Measurements from ENCODE around the gene NELFA. TPM values are rescaled to one million over a fixed set of nuclear protein-coding genes. Genes with fewer than 3 reads are reported as not detected.

Gene NELFA
- total RNA-seq, 2 experiments from 2014 or later, result 44.8 to 46.2 TPM

DNA sequence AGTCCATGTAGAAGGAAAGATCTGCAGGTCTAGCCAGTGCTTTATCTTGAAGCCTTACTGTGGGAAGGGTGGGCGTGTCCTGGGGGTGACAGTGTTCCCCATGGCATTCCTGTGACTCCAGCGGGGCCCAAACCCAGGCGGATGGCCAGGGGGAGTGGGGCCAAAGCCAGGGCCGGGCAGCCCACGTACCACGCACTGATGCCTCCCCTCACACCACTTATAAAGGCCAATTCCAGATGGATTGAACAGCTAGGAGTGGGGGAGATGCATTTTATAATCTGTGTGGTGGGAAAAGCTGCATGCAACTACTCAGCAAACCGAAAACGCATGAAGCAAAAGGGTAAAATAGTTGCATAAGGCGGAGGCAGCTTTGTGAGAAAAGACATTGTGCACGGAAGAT is 36.4 kb downstream of the NELFA start:
- Mint-ChIP-seq H3K36me3 (peaks cover 23% of the 10 kb centered on the region), H3K27ac (no peak overlapping the region), H3K27me3 (no peaks in the 10 kb centered on the region), H3K4me1 (no peaks in the 10 kb centered on the region), H3K4me3 (no peak overlapping the region), H3K9me3 (no peaks in the 10 kb centered on the region)
- no peak for DNase-seq

DNA sequence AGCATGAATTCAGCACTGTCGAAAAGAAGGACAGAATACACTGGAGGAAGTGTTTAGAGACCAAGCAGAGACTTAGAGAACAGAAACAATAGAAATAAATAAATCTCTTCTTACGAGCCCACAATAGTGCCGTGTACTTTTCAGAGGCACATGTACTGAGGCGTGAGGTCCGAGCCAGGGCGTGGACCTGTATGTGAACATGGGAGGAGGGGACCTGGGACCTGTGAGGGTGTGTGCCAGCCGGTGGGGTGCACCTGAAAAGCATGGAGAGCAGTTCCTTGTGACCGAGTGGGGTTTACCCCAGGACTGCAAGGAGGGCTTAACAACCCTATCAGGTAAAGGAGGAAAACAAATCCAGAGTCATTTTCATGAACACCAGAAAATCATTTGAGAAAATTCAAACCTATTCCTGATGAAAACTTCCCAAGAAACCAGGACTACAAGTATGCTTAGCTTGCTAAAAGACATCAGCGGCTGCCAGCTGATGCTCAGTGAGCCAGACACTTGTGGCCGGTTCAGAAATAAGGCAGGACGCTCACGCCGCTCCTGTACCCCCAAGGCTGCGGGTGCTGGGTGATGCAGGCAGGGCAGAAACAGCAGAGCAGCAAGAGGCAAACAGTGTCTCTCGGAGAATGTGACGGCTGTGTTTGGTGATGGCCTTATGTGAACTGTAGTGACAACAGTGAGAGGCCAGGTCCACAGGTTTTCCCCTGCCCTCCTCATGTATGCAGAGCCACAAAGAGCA is 37.1 kb downstream of the NELFA start:
- Mint-ChIP-seq H3K27me3 (no peaks in the 10 kb centered on the region), H3K4me3 (no peak overlapping the region)

DNA sequence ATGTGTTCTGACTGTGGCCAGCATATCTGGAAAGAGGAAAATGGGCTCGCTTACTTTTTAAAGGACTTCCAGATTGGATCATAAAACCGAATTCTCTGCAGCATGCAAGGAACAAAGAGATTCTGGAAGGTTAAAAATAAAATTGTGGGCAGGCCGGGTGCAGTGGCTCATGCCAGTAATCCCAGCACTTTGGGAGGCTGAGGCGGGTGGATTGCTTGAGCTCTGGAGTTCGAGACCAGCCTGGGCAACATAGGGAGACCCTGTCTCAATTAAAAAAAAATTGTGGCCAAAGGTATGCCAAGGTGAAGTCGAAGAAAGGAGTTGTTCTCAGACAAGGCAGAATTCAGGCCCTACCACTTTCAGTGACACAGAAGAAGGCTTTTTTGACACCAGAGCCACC is 37.8 kb downstream of the NELFA start:
- peaks cover 2% of the 10 kb centered on the region for H3K4me1 Mint-ChIP-seq
- H3K27ac Mint-ChIP-seq, result no peak overlapping the region
- peaks cover 26% of the 10 kb centered on the region for H3K36me3 Mint-ChIP-seq
- no peaks in the 10 kb centered on the region for H3K27me3 Mint-ChIP-seq
- no peak overlapping the region for H3K4me3 Mint-ChIP-seq
- no peak for DNase-seq
- no peaks in the 10 kb centered on the region for H3K9me3 Mint-ChIP-seq

More for the DNA sequence above, 37.1 kb downstream of the NELFA start:
- DNase-seq, result no peak
- Mint-ChIP-seq H3K36me3 (peaks cover 25% of the 10 kb centered on the region), H3K4me1 (no peaks in the 10 kb centered on the region), H3K27ac (peak overlapping the region; percentile 8), H3K9me3 (no peaks in the 10 kb centered on the region)

DNA sequence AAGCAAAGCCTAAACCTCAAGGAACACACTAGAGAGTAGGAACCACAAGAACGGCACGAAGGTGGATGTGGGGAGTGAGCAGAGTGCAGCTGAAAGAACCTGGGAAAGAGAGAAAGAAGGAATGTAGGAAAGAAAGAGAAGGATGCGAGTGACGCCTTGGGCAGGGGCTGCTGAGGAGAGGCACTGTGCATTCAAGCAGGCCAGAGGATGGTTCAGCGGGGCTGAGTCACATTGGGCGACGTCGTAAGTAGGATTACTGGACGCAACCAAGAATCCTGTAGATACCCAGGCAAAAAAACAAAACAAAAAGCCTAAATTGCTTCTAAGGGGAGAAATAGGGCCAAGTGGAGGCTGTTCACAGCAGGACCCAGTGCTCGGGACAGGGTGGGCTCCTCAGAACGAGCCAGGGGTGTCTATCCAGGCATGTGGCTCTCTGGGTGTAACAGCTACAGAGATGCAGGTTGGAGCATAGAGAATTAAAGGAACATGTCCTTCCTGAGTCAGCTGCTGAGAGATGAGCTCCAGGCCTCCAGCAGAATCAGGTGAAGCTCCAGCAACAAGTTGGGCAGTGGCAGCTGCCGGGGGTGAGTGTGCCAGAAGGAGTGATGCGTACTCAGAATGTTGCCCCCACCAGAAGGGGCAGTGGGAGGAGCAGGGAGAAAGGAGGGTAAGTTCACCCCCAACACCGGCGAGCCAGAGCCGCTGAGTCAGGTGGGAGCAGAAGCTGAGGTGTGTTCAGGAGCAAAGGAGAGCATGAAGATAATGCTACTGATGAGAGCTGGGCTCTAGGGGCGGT is 38.6 kb downstream of the NELFA start:
- no peaks in the 10 kb centered on the region for H3K27me3 Mint-ChIP-seq
- H3K36me3 Mint-ChIP-seq, result peaks cover 34% of the 10 kb centered on the region
- H3K4me1 Mint-ChIP-seq, result peaks cover 2% of the 10 kb centered on the region
- no peak for DNase-seq
- H3K27ac Mint-ChIP-seq, result no peak overlapping the region
- H3K9me3 Mint-ChIP-seq, result peaks cover 1% of the 10 kb centered on the region
- no peak overlapping the region for H3K4me3 Mint-ChIP-seq

DNA sequence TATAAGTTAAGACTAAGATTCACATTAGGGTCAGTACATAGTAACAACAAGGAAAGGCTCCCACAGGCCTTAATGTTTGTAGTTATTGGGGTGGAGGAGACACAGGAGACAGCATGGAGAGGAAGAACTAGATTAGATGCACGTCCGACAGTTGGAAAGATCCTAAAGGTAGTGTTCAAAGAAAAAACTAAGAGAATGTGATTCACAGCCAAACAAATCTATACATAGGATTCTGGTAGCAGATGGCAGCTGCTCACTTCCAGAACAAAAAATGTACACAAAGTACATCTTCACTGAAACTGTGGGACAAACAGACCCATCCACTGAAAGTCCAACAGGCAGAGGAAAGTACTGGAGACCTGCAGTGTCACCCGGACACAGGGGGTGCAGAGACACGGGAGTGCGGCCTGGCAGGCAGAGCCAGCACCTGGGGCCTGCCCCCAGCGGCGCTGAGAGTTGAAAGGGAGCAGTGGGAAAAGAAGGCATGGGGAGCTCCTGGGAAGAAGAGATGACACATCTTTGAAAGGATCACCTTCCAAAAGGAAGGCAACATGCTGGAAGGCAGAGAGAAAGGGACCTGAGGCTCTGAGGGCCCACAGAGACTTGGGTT is 40.0 kb downstream of the NELFA start:
- no peak overlapping the region for H3K4me3 Mint-ChIP-seq
- no peak for DNase-seq
- no peak overlapping the region for H3K27ac Mint-ChIP-seq
- H3K36me3 Mint-ChIP-seq, result peaks cover 42% of the 10 kb centered on the region
- H3K27me3 Mint-ChIP-seq, result no peaks in the 10 kb centered on the region
- peaks cover 5% of the 10 kb centered on the region for H3K4me1 Mint-ChIP-seq
- H3K9me3 Mint-ChIP-seq, result peaks cover 3% of the 10 kb centered on the region

GRCh38 chr4:1967512-1968149 is 41.1 kb downstream of the NELFA start:
- H3K9me3 Mint-ChIP-seq, result peaks cover 3% of the 10 kb centered on the region
- no peaks in the 10 kb centered on the region for H3K27me3 Mint-ChIP-seq
- peaks cover 53% of the 10 kb centered on the region for H3K36me3 Mint-ChIP-seq
- DNase-seq, result no peak
- peaks cover 5% of the 10 kb centered on the region for H3K4me1 Mint-ChIP-seq
- peak overlapping the region; percentile 7 for H3K27ac Mint-ChIP-seq
- H3K4me3 Mint-ChIP-seq, result no peak overlapping the region

- DNase-seq, result no peak
- Mint-ChIP-seq H3K4me1 (peaks cover 5% of the 10 kb centered on the region), H3K27ac (peak overlapping the region; percentile 5)
Measured at GRCh38 chr4:1964971-1965370, 43.8 kb downstream of the NELFA start.

DNA sequence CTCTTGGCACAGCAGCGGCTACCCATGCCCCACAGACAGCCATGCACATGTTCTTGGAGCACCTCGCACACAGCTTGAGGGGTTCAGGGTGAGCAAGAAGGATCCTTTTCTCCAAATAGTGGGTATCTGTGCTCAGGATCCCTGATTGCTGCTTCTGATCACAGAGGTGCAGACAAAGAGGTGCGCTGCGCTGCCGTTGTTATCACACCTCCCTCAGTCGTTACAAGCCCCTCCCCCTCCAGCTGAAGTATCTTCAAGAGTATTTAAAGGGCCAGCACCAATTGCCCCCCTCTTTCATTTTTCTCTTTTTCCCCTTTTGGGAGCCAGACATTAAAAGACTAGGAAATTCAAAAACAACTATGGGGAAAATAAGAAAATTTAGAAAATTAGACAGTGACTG is 44.3 kb downstream of the NELFA start:
- no peak overlapping the region for H3K27ac Mint-ChIP-seq
- no peaks in the 10 kb centered on the region for H3K27me3 Mint-ChIP-seq
- H3K9me3 Mint-ChIP-seq, result peaks cover 3% of the 10 kb centered on the region
- DNase-seq, result no peak
- peaks cover 67% of the 10 kb centered on the region for H3K36me3 Mint-ChIP-seq
- peaks cover 5% of the 10 kb centered on the region for H3K4me1 Mint-ChIP-seq
- H3K4me3 Mint-ChIP-seq, result no peak overlapping the region

More at GRCh38 chr4:1964971-1965370, 43.8 kb downstream of the NELFA start:
- no peaks in the 10 kb centered on the region for H3K27me3 Mint-ChIP-seq
- H3K9me3 Mint-ChIP-seq, result peaks cover 3% of the 10 kb centered on the region
- peak overlapping the region; percentile 35 for H3K4me3 Mint-ChIP-seq
- peaks cover 68% of the 10 kb centered on the region for H3K36me3 Mint-ChIP-seq

GRCh38 chr4:1962980-1963379 is 45.8 kb downstream of the NELFA start:
- Mint-ChIP-seq H3K9me3 (peaks cover 3% of the 10 kb centered on the region), H3K4me3 (no peak overlapping the region), H3K27me3 (no peaks in the 10 kb centered on the region), H3K36me3 (peaks cover 78% of the 10 kb centered on the region), H3K27ac (peak overlapping the region; percentile 3), H3K4me1 (peaks cover 5% of the 10 kb centered on the region)
- no peak for DNase-seq

DNA sequence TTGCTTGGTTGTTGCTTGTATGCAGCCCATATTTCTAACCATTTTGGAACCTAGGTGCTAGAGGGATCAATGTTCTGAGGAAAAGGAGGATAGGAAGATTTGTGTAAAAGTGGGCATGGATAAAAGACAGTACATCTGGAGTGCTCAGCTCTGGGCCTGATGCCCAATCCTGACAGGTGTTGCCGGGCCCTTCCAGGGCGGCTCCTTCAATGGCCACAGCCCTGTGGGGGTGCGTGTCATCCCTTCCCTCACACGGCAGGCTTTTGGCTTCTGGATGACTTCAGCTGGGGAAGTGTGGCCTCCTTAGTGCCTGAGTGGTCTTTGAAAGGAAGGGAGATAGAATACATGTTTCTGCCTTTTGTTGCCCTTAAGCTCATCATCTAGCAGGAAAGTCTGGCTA is 47.2 kb downstream of the NELFA start:
- no peaks in the 10 kb centered on the region for H3K27me3 Mint-ChIP-seq
- H3K36me3 Mint-ChIP-seq, result peaks cover 80% of the 10 kb centered on the region
- H3K27ac Mint-ChIP-seq, result no peak overlapping the region
- H3K4me1 Mint-ChIP-seq, result peaks cover 5% of the 10 kb centered on the region
- no peak for DNase-seq
- no peak overlapping the region for H3K4me3 Mint-ChIP-seq
- peaks cover 3% of the 10 kb centered on the region for H3K9me3 Mint-ChIP-seq

DNA sequence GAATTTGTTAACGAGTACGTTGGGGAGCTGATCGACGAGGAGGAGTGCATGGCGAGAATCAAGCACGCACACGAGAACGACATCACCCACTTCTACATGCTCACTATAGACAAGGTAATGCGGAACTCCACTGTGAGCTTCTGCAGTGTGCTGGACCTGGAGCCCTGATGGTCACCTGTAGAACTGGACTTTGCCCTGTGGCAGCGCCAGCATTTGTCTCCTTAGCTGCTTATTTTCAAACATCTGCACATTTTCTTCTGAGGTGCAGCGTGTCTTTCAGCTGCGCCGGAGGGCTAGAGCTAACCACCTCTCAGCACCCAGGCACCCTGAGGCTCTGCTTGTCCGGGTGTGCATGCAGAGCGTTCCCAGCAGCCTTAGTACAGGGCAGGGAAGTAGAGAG is 47.7 kb downstream of the NELFA start:
- Mint-ChIP-seq H3K27me3 (no peaks in the 10 kb centered on the region), H3K9me3 (peaks cover 3% of the 10 kb centered on the region), H3K4me1 (peaks cover 3% of the 10 kb centered on the region), H3K4me3 (no peak overlapping the region), H3K27ac (no peak overlapping the region), H3K36me3 (peaks cover 80% of the 10 kb centered on the region)
- DNase-seq, result no peak

DNA sequence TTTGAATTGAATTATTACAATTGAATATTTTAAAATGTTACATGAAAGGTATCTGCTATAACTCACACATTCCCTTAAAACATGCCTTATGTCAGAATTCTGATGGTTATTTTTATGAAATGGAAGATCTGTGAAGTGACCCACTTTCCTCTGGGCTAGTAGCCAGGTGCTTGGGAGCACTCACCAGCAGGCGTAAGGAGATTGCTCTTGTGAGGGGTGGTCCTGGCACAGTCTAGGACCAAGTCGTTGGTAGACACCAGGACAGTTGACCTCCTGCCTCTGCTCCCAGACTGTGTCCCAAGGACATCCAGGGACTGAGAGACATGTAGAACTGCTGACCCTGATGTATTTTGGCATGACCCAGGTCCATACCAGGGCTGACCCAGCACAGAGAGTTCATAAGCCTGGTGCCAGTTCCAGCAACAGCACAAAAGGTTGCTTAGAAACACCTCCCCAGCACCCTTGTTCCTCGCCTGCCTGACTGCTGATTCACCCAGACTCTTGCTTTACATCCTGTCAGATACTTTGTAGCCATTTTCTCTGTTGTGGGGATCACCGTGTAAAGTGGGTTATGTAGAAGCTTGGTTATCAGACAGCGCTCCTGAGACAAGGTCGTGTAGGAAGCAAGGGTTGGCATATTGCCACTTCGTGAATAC is 48.5 kb downstream of the NELFA start:
- DNase-seq, result no peak
- Mint-ChIP-seq H3K27me3 (no peaks in the 10 kb centered on the region), H3K36me3 (peaks cover 72% of the 10 kb centered on the region)

DNA sequence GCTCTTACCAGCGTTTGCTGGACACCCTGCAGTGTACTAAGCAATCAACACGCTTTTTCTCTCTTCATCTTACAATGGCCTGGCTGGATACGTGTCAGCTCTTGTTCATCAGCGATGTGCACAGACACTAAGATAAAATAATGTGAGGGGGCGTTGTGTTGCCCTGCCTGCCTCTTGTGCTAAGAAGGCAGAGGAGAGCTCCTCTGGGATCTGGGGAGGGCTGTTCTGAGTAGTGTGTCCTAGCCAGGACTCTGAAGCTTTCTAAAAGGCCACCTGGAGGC is 49.7 kb downstream of the NELFA start:
- no peak for DNase-seq
- H3K4me3 Mint-ChIP-seq, result no peak overlapping the region
- peak overlapping the region; percentile 51 for H3K27ac Mint-ChIP-seq
- H3K4me1 Mint-ChIP-seq, result peaks cover 2% of the 10 kb centered on the region
- peaks cover 66% of the 10 kb centered on the region for H3K36me3 Mint-ChIP-seq
- H3K9me3 Mint-ChIP-seq, result no peaks in the 10 kb centered on the region
- H3K27me3 Mint-ChIP-seq, result no peaks in the 10 kb centered on the region

More for the DNA sequence above, 48.5 kb downstream of the NELFA start:
- Mint-ChIP-seq H3K4me3 (no peak overlapping the region), H3K27ac (no peak overlapping the region), H3K9me3 (peaks cover 3% of the 10 kb centered on the region), H3K4me1 (peaks cover 3% of the 10 kb centered on the region)

DNA sequence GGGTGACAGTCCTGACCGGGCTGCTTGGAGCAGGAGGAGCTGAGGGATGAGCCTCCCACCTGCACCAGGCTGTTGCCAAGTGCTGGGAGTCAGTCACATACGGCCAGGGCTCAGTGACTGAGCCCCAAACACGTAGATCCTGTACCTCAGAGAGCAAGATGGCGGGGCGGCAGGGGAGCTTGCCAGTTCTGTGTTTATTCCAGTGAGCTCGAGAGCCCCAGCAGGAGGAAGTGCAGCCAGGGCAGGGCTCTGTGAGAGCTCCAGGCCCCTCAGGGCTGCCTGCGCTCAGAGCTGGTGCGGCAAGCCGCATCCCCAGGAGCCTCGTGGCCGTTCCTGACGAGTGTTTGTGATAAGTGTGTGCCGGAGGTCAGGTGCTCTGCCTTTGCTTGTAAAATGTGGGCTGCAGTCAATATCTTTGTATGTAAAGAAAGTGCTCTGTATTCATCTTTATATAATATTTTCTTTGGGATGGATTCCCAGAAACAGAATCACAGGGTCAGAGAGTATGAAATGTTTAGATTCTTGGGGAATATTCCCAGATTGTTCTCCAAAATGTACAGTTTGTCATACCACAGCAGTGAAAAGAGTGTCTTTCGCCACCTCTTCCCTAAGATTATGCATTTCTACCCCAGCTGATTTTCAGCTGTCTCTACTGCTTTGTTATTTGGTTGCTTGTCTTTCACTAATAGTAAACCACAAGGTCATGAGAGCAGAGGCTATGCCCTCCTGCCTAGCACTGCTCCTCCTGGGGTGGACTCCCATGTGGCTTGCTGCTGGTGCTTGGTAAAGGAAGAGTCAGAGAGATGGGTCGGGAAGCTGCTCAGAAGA is 50.3 kb downstream of the NELFA start:
- Mint-ChIP-seq H3K9me3 (no peaks in the 10 kb centered on the region), H3K27me3 (no peaks in the 10 kb centered on the region), H3K27ac (peak overlapping the region; percentile 51), H3K4me1 (no peaks in the 10 kb centered on the region), H3K36me3 (peaks cover 60% of the 10 kb centered on the region), H3K4me3 (no peak overlapping the region)
- no peak for DNase-seq
